22Rv1 (cell line): Measurements from ENCODE around the gene HYDIN.

Experiments
- ZFX ChIP-seq: fragments of 450-650 bp; IDR thresholded peaks from 2 replicates; pipeline ENCODE4 v1.6.1; 2017; ENCODE audit warnings: antibody characterized with exemption, borderline replicate concordance
- TF ChIP-seq, protein P1 (sequence below): fragments of 450-650 bp; IDR thresholded peaks from 2 replicates; pipeline ENCODE4 v1.5.1; 2017; ENCODE audit warnings: mild to moderate bottlenecking

DNA sequence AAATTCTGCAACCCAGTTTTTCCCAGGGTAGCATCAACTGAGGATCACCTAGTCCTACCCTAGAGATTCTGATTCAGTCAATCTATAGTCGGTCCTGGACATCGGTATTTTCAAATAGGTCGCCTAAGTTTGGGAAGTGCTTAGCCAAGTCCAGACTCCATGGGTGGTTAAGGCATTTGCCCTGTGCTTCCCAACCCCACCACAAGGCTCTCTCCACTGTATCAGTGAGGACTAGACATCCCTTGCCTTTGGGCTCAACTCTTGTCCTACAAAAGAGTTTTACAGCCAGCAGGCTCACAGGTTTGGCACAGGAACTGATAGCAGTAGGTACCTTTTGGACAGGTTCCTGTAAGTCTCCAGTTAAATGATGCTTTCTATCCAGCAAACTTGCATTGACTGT is 13.8 kb downstream of the HYDIN start:
- TF ChIP-seq, protein P1, sequence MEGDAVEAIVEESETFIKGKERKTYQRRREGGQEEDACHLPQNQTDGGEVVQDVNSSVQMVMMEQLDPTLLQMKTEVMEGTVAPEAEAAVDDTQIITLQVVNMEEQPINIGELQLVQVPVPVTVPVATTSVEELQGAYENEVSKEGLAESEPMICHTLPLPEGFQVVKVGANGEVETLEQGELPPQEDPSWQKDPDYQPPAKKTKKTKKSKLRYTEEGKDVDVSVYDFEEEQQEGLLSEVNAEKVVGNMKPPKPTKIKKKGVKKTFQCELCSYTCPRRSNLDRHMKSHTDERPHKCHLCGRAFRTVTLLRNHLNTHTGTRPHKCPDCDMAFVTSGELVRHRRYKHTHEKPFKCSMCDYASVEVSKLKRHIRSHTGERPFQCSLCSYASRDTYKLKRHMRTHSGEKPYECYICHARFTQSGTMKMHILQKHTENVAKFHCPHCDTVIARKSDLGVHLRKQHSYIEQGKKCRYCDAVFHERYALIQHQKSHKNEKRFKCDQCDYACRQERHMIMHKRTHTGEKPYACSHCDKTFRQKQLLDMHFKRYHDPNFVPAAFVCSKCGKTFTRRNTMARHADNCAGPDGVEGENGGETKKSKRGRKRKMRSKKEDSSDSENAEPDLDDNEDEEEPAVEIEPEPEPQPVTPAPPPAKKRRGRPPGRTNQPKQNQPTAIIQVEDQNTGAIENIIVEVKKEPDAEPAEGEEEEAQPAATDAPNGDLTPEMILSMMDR = no peak
- no peak for TF ChIP-seq ZFX
